ENCODE data around the gene DTX1.

The DTX1 gene

DNA sequence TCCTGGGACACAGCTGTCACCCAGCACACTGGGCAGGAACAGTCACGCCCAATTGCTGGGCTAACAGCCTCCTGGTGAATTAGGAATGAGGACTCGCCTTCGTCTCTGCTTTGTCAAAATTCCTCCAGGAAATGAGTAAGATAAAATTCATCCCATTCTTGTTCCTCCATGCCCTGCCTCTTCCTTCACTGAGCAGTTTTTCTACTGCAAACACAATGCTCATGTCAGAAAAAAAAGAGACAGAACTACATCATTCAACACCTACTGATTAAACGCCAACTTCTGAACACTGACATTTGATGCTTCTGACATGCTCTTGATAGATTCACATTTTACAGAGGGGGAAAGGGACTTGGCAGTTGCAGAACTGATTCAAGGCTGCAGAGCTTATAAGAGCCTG, 37.5 kb upstream of the DTX1 start:
- no peaks in the 10 kb centered on the region for H3K36me3 ChIP-seq
- no peaks in the 10 kb centered on the region for H3K9me3 ChIP-seq (ENCODE audit: severe bottlenecking)
- peaks cover 17% of the 10 kb centered on the region for H3K27me3 ChIP-seq (ENCODE audit: insufficient read depth, low read depth, severe bottlenecking)
- H3K27ac ChIP-seq, result no peak overlapping the region
- TF ChIP-seq, protein P1, sequence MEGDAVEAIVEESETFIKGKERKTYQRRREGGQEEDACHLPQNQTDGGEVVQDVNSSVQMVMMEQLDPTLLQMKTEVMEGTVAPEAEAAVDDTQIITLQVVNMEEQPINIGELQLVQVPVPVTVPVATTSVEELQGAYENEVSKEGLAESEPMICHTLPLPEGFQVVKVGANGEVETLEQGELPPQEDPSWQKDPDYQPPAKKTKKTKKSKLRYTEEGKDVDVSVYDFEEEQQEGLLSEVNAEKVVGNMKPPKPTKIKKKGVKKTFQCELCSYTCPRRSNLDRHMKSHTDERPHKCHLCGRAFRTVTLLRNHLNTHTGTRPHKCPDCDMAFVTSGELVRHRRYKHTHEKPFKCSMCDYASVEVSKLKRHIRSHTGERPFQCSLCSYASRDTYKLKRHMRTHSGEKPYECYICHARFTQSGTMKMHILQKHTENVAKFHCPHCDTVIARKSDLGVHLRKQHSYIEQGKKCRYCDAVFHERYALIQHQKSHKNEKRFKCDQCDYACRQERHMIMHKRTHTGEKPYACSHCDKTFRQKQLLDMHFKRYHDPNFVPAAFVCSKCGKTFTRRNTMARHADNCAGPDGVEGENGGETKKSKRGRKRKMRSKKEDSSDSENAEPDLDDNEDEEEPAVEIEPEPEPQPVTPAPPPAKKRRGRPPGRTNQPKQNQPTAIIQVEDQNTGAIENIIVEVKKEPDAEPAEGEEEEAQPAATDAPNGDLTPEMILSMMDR (IDR thresholded peaks at IDR 0.05; ENCODE audit: low read depth, low read length), result no peak
- DNase-seq, result no peak
- no peak overlapping the region for H3K4me3 ChIP-seq (ENCODE audit: low read depth, low read length)

DNA sequence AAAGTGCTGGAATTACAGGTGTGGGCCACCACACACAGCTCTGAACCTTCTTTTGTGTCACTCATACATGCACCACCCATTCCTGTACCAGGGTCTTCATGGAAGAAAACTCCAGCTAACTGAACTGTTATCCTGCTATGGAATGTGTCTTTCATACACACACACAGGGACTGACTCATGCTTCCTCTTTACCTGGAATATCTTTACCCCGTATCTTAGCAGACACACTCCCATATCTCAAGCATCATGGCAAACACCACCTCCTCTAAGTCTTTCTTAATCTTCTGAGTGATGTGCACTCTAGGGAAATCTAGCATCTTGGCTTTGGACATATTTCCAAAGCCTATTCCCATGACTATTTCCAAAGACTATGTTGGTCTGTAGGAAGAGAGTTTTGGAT, 35.0 kb upstream of the DTX1 start:
- no peak overlapping the region for H3K4me3 ChIP-seq (ENCODE audit: low read depth, low read length)
- H3K27ac ChIP-seq, result no peak overlapping the region
- no peaks in the 10 kb centered on the region for H3K36me3 ChIP-seq
- TF ChIP-seq, protein P1 (IDR thresholded peaks at IDR 0.05; ENCODE audit: low read depth, low read length), result no peak
- DNase-seq, result no peak
- H3K27me3 ChIP-seq (ENCODE audit: insufficient read depth, low read depth, severe bottlenecking), result peaks cover 13% of the 10 kb centered on the region
- no peaks in the 10 kb centered on the region for H3K9me3 ChIP-seq (ENCODE audit: severe bottlenecking)

DNA sequence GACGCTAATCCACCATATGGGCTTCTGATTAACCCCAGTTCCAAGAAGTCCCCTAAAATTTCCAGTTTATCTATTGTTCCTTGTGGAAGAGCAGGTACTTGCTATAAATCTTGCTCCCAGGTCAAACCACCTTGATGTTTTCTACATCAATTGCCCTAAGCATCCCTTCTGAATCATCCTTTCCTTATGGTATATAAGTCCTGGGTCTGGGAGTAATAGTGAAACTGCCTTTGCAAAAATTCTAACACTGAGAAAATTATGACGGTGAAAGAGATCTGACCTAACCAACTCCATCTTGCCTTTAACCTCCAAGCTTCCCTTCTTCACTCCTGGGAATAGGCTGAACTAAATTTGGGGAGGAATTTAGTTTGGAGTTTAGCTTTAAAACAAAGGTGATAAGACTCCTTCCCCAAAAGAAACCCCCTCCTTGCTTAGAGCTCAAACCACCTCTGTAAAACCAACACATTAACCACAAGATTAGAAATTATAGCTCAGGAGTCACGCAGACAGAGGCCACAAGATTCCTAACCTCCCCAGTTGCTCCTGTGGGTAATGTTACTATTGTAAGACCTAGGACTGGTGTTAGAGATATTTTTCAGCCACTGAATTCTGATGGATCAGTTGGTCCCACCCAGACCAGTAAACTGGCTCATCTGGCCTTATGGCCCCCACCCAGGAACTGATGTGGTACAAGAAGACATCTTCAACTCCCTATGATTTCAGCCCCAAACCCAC, 33.8 kb upstream of the DTX1 start:
- Histone ChIP-seq H3K36me3 (no peaks in the 10 kb centered on the region), H3K4me3 (ENCODE audit: low read depth, low read length) (no peak overlapping the region), H3K9me3 (ENCODE audit: severe bottlenecking) (no peaks in the 10 kb centered on the region), H3K27ac (no peak overlapping the region), H3K27me3 (ENCODE audit: insufficient read depth, low read depth, severe bottlenecking) (peaks cover 13% of the 10 kb centered on the region)
- DNase-seq, result no peak
- TF ChIP-seq, protein P1 (IDR thresholded peaks at IDR 0.05; ENCODE audit: low read depth, low read length), result no peak

DNA sequence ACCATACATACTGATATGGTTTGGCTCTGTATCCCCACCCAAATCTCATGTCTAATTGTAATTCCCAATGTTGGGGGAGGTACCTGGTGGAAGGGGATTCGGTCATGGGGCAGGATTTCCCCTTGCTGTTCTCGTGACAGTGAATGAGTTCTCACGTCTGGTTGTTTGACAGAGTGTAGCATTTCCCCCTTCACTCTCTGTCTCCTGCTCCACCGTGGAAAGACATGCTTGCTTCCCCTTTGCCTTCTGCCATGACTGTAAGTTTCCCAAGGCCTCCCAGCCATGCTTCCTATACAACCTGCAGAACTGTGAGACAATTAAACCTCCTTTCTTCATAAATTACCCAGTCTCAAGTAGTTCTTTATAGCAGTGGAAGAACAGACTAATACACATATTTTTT, 28.8 kb upstream of the DTX1 start:
- H3K27me3 ChIP-seq (ENCODE audit: insufficient read depth, low read depth, severe bottlenecking), result no peaks in the 10 kb centered on the region
- DNase-seq, result no peak
- no peak overlapping the region for H3K27ac ChIP-seq
- no peaks in the 10 kb centered on the region for H3K36me3 ChIP-seq
- TF ChIP-seq, protein P1 (IDR thresholded peaks at IDR 0.05; ENCODE audit: low read depth, low read length), result no peak
- no peak overlapping the region for H3K4me3 ChIP-seq (ENCODE audit: low read depth, low read length)
- H3K9me3 ChIP-seq (ENCODE audit: severe bottlenecking), result no peaks in the 10 kb centered on the region

DNA sequence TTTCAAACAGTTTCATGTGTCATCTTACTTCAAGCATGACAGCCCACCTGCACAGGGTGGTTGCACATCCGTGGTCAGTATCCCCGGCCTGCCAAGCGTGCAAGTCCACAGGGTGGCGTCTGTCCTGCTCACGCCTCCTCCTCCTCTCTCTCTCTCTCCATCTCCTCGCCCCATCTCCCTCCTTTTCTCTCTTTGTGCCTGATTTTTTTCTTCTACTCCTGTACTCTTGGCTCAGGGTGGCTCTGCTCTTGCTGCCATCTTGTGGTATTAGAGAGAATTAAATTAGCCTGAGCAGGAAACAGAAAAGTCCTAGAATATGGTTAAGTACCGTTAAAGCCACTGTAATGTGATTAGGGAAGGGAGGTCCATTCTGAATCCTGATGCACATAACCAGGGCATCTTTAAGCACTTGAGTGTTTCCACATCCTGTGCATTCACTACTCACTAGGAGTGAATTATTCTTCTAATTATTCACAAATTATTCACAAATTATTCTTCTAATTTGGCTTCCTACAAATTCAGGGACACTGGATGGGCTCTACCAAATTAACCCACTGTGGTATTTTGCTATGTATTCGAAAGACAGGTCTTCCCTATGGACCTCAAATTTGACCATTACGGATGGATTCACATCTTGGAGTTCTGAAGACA, 25.5 kb upstream of the DTX1 start:
- peak; percentile 68 for DNase-seq
- H3K36me3 ChIP-seq, result no peaks in the 10 kb centered on the region
- no peak overlapping the region for H3K4me3 ChIP-seq (ENCODE audit: low read depth, low read length)
- TF ChIP-seq, protein P1 (IDR thresholded peaks at IDR 0.05; ENCODE audit: low read depth, low read length), result peak; percentile 49
- no peaks in the 10 kb centered on the region for H3K9me3 ChIP-seq (ENCODE audit: severe bottlenecking)
- no peak overlapping the region for H3K27ac ChIP-seq
- H3K27me3 ChIP-seq (ENCODE audit: insufficient read depth, low read depth, severe bottlenecking), result no peaks in the 10 kb centered on the region

Measured in WERI-Rb-1 (cell line).